ENCODE data around the gene FSCB. TPM values are rescaled to one million over a fixed set of nuclear protein-coding genes. Genes with fewer than 3 reads are reported as not detected.
"Not testable (repeated sequence)": the region's sequence is repeated elsewhere in the genome, so short reads cannot be mapped to it uniquely, and the experiment has no call there.

The FSCB gene
- polyA plus RNA-seq (2012; ENCODE audit: insufficient read depth, insufficient read length, low read depth): not detected

GRCh38 chr14:44507183-44507582 lies at the start of gene FSCB:
FSCB (minus strand) TSS chr14:44507283; CDS start chr14:44506987, 296 bp downstream.
- TF ChIP-seq, protein P1, sequence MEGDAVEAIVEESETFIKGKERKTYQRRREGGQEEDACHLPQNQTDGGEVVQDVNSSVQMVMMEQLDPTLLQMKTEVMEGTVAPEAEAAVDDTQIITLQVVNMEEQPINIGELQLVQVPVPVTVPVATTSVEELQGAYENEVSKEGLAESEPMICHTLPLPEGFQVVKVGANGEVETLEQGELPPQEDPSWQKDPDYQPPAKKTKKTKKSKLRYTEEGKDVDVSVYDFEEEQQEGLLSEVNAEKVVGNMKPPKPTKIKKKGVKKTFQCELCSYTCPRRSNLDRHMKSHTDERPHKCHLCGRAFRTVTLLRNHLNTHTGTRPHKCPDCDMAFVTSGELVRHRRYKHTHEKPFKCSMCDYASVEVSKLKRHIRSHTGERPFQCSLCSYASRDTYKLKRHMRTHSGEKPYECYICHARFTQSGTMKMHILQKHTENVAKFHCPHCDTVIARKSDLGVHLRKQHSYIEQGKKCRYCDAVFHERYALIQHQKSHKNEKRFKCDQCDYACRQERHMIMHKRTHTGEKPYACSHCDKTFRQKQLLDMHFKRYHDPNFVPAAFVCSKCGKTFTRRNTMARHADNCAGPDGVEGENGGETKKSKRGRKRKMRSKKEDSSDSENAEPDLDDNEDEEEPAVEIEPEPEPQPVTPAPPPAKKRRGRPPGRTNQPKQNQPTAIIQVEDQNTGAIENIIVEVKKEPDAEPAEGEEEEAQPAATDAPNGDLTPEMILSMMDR (IDR thresholded peaks at IDR 0.05; ENCODE audit: low read depth, low read length): no peak
- H3K36me3 ChIP-seq: no peaks in the 10 kb centered on the region
- H3K4me3 ChIP-seq (ENCODE audit: low read depth, low read length): no peak within 1 kb of the TSS
- no peaks in the 10 kb centered on the region for H3K27me3 ChIP-seq
- no peaks in the 10 kb centered on the region for H3K4me1 ChIP-seq
- no peak for DNase-seq
- no peaks in the 10 kb centered on the region for H3K9me3 ChIP-seq

DNA sequence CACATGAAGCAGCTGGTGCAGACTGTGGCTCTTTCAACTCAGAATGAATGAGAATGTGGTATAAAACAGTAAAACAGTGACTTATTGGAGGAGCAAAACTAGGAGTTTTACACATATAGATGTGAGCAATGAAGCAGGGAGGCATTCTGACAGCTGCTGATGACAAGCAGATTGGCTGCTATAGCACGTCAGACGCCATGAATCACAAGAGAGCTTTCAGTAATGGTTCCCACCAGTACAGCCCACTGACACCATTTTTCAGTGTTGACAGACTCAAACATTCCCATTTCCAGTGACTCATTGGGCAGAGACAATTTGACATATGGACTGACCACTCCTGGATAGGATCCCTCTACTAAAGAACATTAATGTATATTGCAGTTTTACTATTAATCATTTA lies 24.6 kb upstream of the FSCB start:
- H3K4me3 ChIP-seq (ENCODE audit: low read depth, low read length): no peak overlapping the region
- H3K4me1 ChIP-seq: no peaks in the 10 kb centered on the region
- H3K36me3 ChIP-seq: no peaks in the 10 kb centered on the region
- H3K9me3 ChIP-seq: no peaks in the 10 kb centered on the region
- TF ChIP-seq, protein P1 (IDR thresholded peaks at IDR 0.05; ENCODE audit: low read depth, low read length): no peak
- no peaks in the 10 kb centered on the region for H3K27me3 ChIP-seq
- DNase-seq: no peak

DNA sequence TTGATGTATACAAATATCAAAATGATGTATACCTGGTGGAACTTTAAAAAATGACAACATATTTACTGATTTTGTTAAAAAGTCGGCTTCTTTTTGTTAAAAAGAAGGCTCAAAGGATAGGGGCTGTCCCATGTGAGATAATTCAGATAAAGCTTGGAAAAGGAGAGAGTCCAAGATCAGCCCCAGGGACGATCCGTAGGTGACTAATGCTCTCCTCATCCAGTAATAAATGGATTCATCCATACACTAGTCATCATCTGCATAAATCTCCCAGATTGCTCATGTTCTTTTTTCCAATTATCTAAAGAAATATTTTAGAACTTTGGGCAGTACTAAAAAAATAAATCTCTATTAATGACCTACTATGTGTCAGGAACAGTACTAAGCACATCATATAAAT lies 23.4 kb upstream of the FSCB start:
- Histone ChIP-seq H3K4me1 (no peaks in the 10 kb centered on the region), H3K9me3 (no peaks in the 10 kb centered on the region), H3K4me3 (ENCODE audit: low read depth, low read length) (no peak overlapping the region), H3K27me3 (no peaks in the 10 kb centered on the region), H3K36me3 (no peaks in the 10 kb centered on the region)
- DNase-seq: no peak
- TF ChIP-seq, protein P1 (IDR thresholded peaks at IDR 0.05; ENCODE audit: low read depth, low read length): no peak

DNA sequence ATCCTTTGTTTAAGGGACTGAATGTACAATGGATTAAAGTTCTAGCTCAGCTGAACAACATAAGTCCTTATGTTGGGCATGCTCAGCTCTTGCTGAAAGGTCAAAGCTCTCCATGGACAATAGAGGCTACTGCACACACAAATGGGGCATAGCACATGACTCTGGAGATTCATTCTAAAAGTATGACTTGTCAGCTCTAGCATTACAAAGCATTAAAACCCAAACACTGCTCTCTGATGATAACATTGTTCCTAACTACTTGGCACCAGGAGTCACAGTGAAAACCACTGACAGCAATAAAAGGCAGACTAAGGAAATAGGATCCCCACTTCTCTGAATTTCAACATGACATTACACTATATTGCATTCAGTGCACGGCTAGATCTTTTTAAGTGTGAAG lies 21.9 kb upstream of the FSCB start:
- H3K27me3 ChIP-seq: no peaks in the 10 kb centered on the region
- H3K4me1 ChIP-seq: no peaks in the 10 kb centered on the region
- no peaks in the 10 kb centered on the region for H3K36me3 ChIP-seq
- no peak overlapping the region for H3K4me3 ChIP-seq (ENCODE audit: low read depth, low read length)
- no peak for DNase-seq
- TF ChIP-seq, protein P1 (IDR thresholded peaks at IDR 0.05; ENCODE audit: low read depth, low read length): no peak
- H3K9me3 ChIP-seq: no peaks in the 10 kb centered on the region

DNA sequence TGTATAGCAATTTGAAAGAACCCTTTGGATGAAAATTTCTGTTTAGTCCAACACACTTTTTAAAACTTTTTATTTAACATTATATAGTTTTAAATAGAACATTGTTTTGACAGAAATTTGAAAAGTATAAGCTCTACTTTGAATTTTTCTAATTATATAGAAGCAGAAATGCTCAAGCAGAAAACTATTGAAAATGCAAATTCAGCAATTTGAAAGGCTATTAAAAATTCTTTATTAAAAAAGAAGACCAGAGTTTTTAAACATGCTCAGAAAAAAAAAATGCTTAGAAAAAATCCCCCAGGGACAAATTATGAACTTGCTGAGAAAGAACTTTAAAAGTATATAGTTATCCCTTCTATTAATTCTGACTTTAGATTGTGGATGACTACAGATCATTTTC lies 21.1 kb upstream of the FSCB start:
- no peaks in the 10 kb centered on the region for H3K9me3 ChIP-seq
- H3K4me3 ChIP-seq (ENCODE audit: low read depth, low read length): no peak overlapping the region
- H3K27me3 ChIP-seq: no peaks in the 10 kb centered on the region
- H3K4me1 ChIP-seq: no peaks in the 10 kb centered on the region
- TF ChIP-seq, protein P1 (IDR thresholded peaks at IDR 0.05; ENCODE audit: low read depth, low read length): no peak
- no peaks in the 10 kb centered on the region for H3K36me3 ChIP-seq
- no peak for DNase-seq

GRCh38 chr14:44525237-44525636 lies 18.2 kb upstream of the FSCB start:
- no peak overlapping the region for H3K4me3 ChIP-seq (ENCODE audit: low read depth, low read length)
- no peaks in the 10 kb centered on the region for H3K27me3 ChIP-seq
- TF ChIP-seq, protein P1 (IDR thresholded peaks at IDR 0.05; ENCODE audit: low read depth, low read length): no peak
- no peaks in the 10 kb centered on the region for H3K36me3 ChIP-seq
- no peaks in the 10 kb centered on the region for H3K4me1 ChIP-seq
- H3K9me3 ChIP-seq: no peaks in the 10 kb centered on the region
- no peak for DNase-seq

- not testable (repeated sequence) for DNase-seq; H3K9me3 ChIP-seq; H3K36me3 ChIP-seq; H3K27me3 ChIP-seq; H3K4me1 ChIP-seq; H3K4me3 ChIP-seq (ENCODE audit: low read depth, low read length)
Observed at GRCh38 chr14:44515668-44516067, 8.6 kb upstream of the FSCB start.

Data from BE2C (cell line).